A673 (cell line): ENCODE measurements around the gene APOO. TPM values are rescaled to one million over a fixed set of nuclear protein-coding genes. Genes with fewer than 3 reads are reported as not detected.

Source experiments
- BruUV-seq: library from RNA; stranded (reverse); fragments of 400-500 nt; replicated peaks from 2 replicates; lab custom pipeline; 2021; lab: Mats Ljungman, UMichigan
- CTCF ChIA-PET: fragments of 300-600 bp; sonication (Branson Sonifier 250); formaldehyde crosslinking; loops from one replicate; lab custom pipeline; 2022; ENCODE audit warnings: antibody characterized with exemption; lab: Charles Lee
- POLR2A ChIA-PET: fragments of 300-600 bp; sonication (Branson Sonifier 250); formaldehyde crosslinking; loops from one replicate; lab custom pipeline; 2022; ENCODE audit warnings: antibody characterized with exemption; ENCODE audit not compliant: low non-redundant PET; lab: Charles Lee
- DNase-seq: peaks from one replicate; pipeline ENCODE4 v3.0.0-alpha.2; 2015; ENCODE audit warnings: low spot score
- H3K27ac ChIP-seq: fragments of 200-600 bp; sonication (generic); 2 replicates; pipeline ENCODE4 v1.5.1; 2016; ENCODE audit warnings: mixed run types, low read depth, mild to moderate bottlenecking, mixed read lengths, antibody characterized with exemption, low read length; ENCODE audit not compliant: poor library complexity, severe bottlenecking
- H3K27me3 ChIP-seq: fragments of 200-600 bp; sonication (generic); replicated peaks from 2 replicates; pipeline ENCODE4 v1.6.1; 2017; ENCODE audit warnings: mixed run types, low read depth, mild to moderate bottlenecking, mixed read lengths, antibody characterized with exemption, low read length; ENCODE audit not compliant: insufficient read depth, poor library complexity
- H3K36me3 ChIP-seq: fragments of 200-600 bp; sonication (generic); 2 replicates; pipeline ENCODE4 v1.6.1; 2016; ENCODE audit warnings: mixed run types, mild to moderate bottlenecking, mixed read lengths, antibody characterized with exemption, low read length; ENCODE audit not compliant: insufficient read depth, poor library complexity, severe bottlenecking
- H3K4me1 ChIP-seq: fragments of 200-600 bp; sonication (generic); 2 replicates; pipeline ENCODE4 v1.6.1; 2017; ENCODE audit warnings: mixed run types, mild to moderate bottlenecking, mixed read lengths, antibody characterized with exemption, low read length; ENCODE audit not compliant: insufficient read depth, poor library complexity, severe bottlenecking
- H3K4me3 ChIP-seq: fragments of 200-600 bp; sonication (generic); 2 replicates; pipeline ENCODE4 v1.5.1; 2016; ENCODE audit warnings: low read depth, mixed run types, mild to moderate bottlenecking, mixed read lengths, low read length; ENCODE audit not compliant: poor library complexity, severe bottlenecking
- H3K9me3 ChIP-seq: fragments of 200-600 bp; sonication (generic); 2 replicates; pipeline ENCODE4 v1.6.1; 2016; ENCODE audit warnings: mixed run types, low read depth, mild to moderate bottlenecking, mixed read lengths, antibody characterized with exemption, low read length; ENCODE audit not compliant: poor library complexity, severe bottlenecking
- CTCF ChIP-seq: fragments of 300-800, 200-600 bp; sonication (generic); conservative IDR thresholded peaks from 2 replicates; pipeline ENCODE4 v1.5.1; 2017; ENCODE audit warnings: low read depth, mild to moderate bottlenecking, antibody characterized with exemption, low read length, moderate library complexity, mixed read lengths
- EZH2 ChIP-seq: fragments of 200-600 bp; sonication (generic); IDR thresholded peaks from 2 replicates; pipeline ENCODE4 v1.6.1; 2017; ENCODE audit warnings: borderline replicate concordance, low read depth, mild to moderate bottlenecking, mixed read lengths, antibody characterized with exemption, low read length; ENCODE audit not compliant: poor library complexity, severe bottlenecking
- intact Hi-C: fragments of 100-400 bp; cut with micrococcal nuclease; formaldehyde crosslinking; loops from one replicate; pipeline ENCODE4 v1.10.0; 2022; ENCODE audit not compliant: unreplicated experiment
- total RNA-seq: library from RNA; stranded (reverse); gene quantifications from 2 replicates; pipeline ENCODE4 v1.2.3, GENCODE V29; 2021

The APOO gene
- total RNA-seq, 1 experiment from 2014 or later: 79.0 TPM

DNA sequence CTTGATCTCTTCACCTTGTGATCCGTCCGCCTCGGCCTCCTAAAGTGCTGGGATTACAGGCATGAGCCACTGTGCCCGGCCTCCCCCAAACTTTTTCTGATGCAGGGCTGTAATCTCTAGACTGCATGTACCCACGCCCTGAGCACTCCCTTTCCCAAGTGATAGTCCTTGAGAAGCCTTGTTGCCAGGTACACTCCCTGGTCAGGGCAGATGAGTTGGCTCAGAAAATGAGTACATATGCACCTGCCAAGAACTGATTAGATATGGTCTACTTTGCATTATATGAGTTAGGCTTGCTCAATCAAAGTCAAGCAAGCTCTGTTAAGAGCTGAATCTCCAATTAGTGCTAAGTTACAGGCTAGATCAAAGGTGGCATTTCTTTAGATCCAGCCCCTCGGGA is 20.3 kb downstream of the APOO start:
- H3K9me3 ChIP-seq: no peaks in the 10 kb centered on the region
- no TSS peak for BruUV-seq
- intact Hi-C loops: no loop called here
- DNase-seq: no peak
- no peak overlapping the region for H3K4me3 ChIP-seq
- ChIA-PET POLR2A (no interaction called here), CTCF (no interaction called here)
- peaks cover 16% of the 10 kb centered on the region for H3K4me1 ChIP-seq
- TF ChIP-seq EZH2 (no peak), CTCF (no peak)
- H3K27ac ChIP-seq: no peak overlapping the region
- H3K36me3 ChIP-seq: no peaks in the 10 kb centered on the region
- no peaks in the 10 kb centered on the region for H3K27me3 ChIP-seq

DNA sequence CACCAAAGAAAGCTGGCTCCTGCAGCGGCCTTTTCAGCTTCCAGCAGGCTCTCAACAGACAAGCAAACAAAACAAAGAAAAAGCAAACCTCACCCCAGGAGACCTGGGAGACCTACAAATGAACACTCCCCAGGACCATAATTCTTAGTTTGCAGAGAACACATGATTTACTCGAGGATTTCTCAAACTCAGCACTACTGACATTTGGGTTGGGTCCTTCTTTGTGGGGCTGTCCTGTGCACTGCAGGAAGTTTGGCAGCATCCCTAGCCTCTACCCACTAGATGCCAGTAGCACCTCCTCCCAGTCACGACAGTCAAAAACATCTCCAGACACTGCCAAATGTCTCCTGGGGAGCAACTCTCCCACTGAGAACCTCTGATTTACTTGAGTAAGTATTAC is 21.9 kb downstream of the APOO start:
- BruUV-seq: no TSS peak
- ChIA-PET CTCF (interaction anchor here (0.6 kb wide), 1 partner anchor 13 kb away, joined by 3 read pairs; no protein-coding TSS in a partner anchor), POLR2A (no interaction called here)
- no peak overlapping the region for H3K27ac ChIP-seq
- H3K4me1 ChIP-seq: peaks cover 20% of the 10 kb centered on the region
- H3K9me3 ChIP-seq: no peaks in the 10 kb centered on the region
- TF ChIP-seq EZH2: no peak
- intact Hi-C loops: no loop called here
- no peak overlapping the region for H3K4me3 ChIP-seq
- peak; percentile 36 for DNase-seq
- H3K27me3 ChIP-seq: no peaks in the 10 kb centered on the region
- H3K36me3 ChIP-seq: no peaks in the 10 kb centered on the region

GRCh38 chrX:23884427-23885024 is 23.2 kb downstream of the APOO start:
- ChIA-PET POLR2A (no interaction called here), CTCF (interaction anchor here (0.6 to 1.3 kb wide), 3 partner anchors 18 to 72 kb away, joined by 4 to 6 read pairs (median 4); no protein-coding TSS in a partner anchor)
- Histone ChIP-seq H3K27me3 (no peaks in the 10 kb centered on the region), H3K27ac (peak overlapping the region; percentile 58), H3K4me1 (peaks cover 20% of the 10 kb centered on the region), H3K4me3 (no peak overlapping the region), H3K9me3 (no peaks in the 10 kb centered on the region), H3K36me3 (no peaks in the 10 kb centered on the region)
- intact Hi-C loops: loop anchor here (1.0 kb wide), 1 partner anchor 101 kb away; the partner anchor contains the start of gene SAT1
- peak; percentile 45 for DNase-seq
- TF ChIP-seq EZH2: no peak
- BruUV-seq: TSS peak; percentile 31

DNA sequence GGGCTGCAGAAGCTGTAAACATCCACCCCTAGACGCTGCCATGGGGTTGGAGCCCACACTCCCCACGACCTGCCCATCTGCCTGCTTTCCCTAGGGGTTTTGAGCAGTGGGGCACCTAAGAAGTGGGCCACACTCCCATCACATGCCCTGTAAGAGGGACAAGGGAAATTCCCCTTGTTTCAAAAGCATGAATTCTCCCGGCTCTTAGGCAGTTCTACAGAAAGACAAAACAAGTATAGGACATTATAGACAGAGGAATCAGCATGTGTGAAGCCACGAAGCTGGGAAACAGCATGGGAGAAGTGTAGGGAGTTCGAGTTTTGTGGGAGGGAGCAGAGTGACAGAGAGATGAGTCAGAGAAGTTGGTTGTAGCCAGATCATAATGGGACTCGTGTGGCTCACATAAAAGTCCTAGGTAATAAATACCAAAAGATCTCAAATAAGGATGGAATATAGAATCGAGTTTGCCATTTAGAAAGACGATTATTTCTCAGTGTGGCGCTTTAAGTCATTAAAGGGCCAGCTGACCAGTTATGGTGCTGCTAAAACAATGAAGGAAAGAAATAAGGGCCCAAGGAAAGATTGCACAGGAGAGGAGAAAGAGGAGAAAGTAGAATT is 23.9 kb downstream of the APOO start:
- no peaks in the 10 kb centered on the region for H3K36me3 ChIP-seq
- ChIA-PET POLR2A (no interaction called here), CTCF (interaction anchor here (0.6 to 1.3 kb wide), 2 partner anchors 18 to 54 kb away, joined by 4 to 6 read pairs; no protein-coding TSS in a partner anchor)
- peak overlapping the region; percentile 58 for H3K27ac ChIP-seq
- H3K4me3 ChIP-seq: no peak overlapping the region
- BruUV-seq: no TSS peak
- H3K27me3 ChIP-seq: no peaks in the 10 kb centered on the region
- peaks cover 20% of the 10 kb centered on the region for H3K4me1 ChIP-seq
- peak; percentile 68 for DNase-seq
- no peaks in the 10 kb centered on the region for H3K9me3 ChIP-seq
- intact Hi-C loops: loop anchor here (1.0 kb wide), 1 partner anchor 101 kb away; the partner anchor contains the start of gene SAT1
- TF ChIP-seq CTCF (no peak), EZH2 (no peak)
